Keratinocyte (primary cell): ENCODE data around the gene CYTH2.

Source experiments
- EZH2 ChIP-seq: IDR thresholded peaks from one replicate; pipeline ENCODE4 v1.6.1; 2012; ENCODE audit warnings: inconsistent platforms, mild to moderate bottlenecking, low read length, moderate library complexity
- TF ChIP-seq, protein P1 (sequence below), 3 experiments: IDR thresholded peaks in 1 of 3; conservative IDR thresholded peaks in 1 of 3; optimal IDR thresholded peaks in 1 of 3; 2 replicates in 2 of 3; 3 replicates in 1 of 3; pipeline versions ENCODE3 to v1.5.1; 2011; ENCODE audit warnings: low read length in 3 of 3, mild to moderate bottlenecking in 3 of 3, moderate library complexity in 2 of 3, control low read depth in 1 of 3, inconsistent platforms in 1 of 3; ENCODE audit not compliant: insufficient read depth in 2 of 3; ENCODE audit errors: extremely low read depth in 1 of 3

DNA sequence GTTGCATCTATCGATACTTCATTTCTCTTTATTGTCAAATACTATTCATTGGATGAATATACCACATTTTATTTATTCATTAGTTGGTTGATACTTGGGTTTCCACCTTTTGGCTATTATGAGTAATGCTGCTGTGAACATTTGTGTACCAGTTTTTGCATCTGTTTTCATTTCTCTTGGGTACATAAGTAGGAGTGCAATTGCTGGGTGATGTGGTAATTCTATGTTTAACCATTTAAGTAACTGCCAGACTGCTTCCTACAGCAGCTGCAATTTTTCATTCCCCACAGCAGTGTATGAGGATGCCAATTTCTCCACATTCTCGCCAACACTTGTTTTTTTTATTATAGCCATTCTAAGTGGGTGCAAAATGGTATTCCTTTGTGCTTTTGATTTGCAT is 11.2 kb upstream of the CYTH2 start:
- TF ChIP-seq, protein P1, sequence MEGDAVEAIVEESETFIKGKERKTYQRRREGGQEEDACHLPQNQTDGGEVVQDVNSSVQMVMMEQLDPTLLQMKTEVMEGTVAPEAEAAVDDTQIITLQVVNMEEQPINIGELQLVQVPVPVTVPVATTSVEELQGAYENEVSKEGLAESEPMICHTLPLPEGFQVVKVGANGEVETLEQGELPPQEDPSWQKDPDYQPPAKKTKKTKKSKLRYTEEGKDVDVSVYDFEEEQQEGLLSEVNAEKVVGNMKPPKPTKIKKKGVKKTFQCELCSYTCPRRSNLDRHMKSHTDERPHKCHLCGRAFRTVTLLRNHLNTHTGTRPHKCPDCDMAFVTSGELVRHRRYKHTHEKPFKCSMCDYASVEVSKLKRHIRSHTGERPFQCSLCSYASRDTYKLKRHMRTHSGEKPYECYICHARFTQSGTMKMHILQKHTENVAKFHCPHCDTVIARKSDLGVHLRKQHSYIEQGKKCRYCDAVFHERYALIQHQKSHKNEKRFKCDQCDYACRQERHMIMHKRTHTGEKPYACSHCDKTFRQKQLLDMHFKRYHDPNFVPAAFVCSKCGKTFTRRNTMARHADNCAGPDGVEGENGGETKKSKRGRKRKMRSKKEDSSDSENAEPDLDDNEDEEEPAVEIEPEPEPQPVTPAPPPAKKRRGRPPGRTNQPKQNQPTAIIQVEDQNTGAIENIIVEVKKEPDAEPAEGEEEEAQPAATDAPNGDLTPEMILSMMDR (optimal IDR thresholded peaks at IDR 0.05 in 1 of 3, IDR thresholded peaks at IDR 0.05 in 1 of 3, conservative IDR thresholded peaks at IDR 0.05 in 1 of 3; ENCODE audit: extremely low read depth in 1 of 3, insufficient read depth in 2 of 3, low read length in 3 of 3), result no peak
- no peak for TF ChIP-seq EZH2
